Ectodermal cell (in vitro differentiated cells): ENCODE results near the gene COL4A5.

ENCODE experiments used
- H3K27ac ChIP-seq: 2 replicates; pipeline ENCODE4 v1.7.0; 2013; ENCODE audit warnings: mild to moderate bottlenecking, low read depth, low read length; ENCODE audit not compliant: insufficient read depth, poor library complexity, severe bottlenecking
- H3K27me3 ChIP-seq: 2 replicates; pipeline ENCODE4 v1.7.0; 2013; ENCODE audit warnings: mild to moderate bottlenecking, low read length; ENCODE audit not compliant: insufficient read depth, control insufficient read depth, poor library complexity, severe bottlenecking
- H3K36me3 ChIP-seq: one replicate; pipeline ENCODE4 v1.7.0; 2013; ENCODE audit warnings: low read length; ENCODE audit not compliant: control insufficient read depth, insufficient read depth
- H3K4me1 ChIP-seq: one replicate; pipeline ENCODE4 v1.7.0; 2013; ENCODE audit warnings: low read length; ENCODE audit not compliant: control insufficient read depth, insufficient read depth
- H3K4me3 ChIP-seq: 2 replicates; pipeline ENCODE4 v1.7.0; 2013; ENCODE audit warnings: low read depth, low read length, control low read depth; ENCODE audit not compliant: insufficient read depth
- H3K9me3 ChIP-seq: 2 replicates; pipeline ENCODE4 v1.7.0; 2013; ENCODE audit warnings: mild to moderate bottlenecking, low read length, moderate library complexity; ENCODE audit not compliant: control insufficient read depth
- WGBS, 2 experiments: methylation state at CpG; one replicate each; pipeline ENCODE4 v1.1.7; 2013; ENCODE audit warnings: missing lambda C conversion rate in 2 of 2; 5-methylcytosine and 5-hydroxymethylcytosine counted together

COL4A5 gene

GRCh38 chrX:108417257-108417656, 22.4 kb upstream of the COL4A5 start:
- Histone ChIP-seq H3K36me3 (no peaks in the 10 kb centered on the region), H3K27me3 (no peaks in the 10 kb centered on the region), H3K9me3 (no peaks in the 10 kb centered on the region), H3K27ac (no peak overlapping the region), H3K4me3 (no peak overlapping the region), H3K4me1 (no peaks in the 10 kb centered on the region)
- WGBS, 2 experiments, result no CpG with 5 or more reads among the region's 1 CpG

- no peaks in the 10 kb centered on the region for H3K36me3 ChIP-seq
- WGBS, 2 experiments, result no CpG with 5 or more reads among the region's 1 CpG
- no peak overlapping the region for H3K4me3 ChIP-seq
- H3K9me3 ChIP-seq, result no peaks in the 10 kb centered on the region
- no peaks in the 10 kb centered on the region for H3K27me3 ChIP-seq
- no peak overlapping the region for H3K27ac ChIP-seq
- no peaks in the 10 kb centered on the region for H3K4me1 ChIP-seq
These were observed 20.2 kb upstream of the COL4A5 start for GRCh38 chrX:108419401-108419800.

- Histone ChIP-seq H3K36me3 (no peaks in the 10 kb centered on the region), H3K4me3 (no peak overlapping the region), H3K27ac (no peak overlapping the region), H3K4me1 (no peaks in the 10 kb centered on the region), H3K27me3 (no peaks in the 10 kb centered on the region), H3K9me3 (no peaks in the 10 kb centered on the region)
- WGBS, 2 experiments, result 89 to 100% methylated on average over 1 of the region's 1 CpG
These were observed 19.2 kb upstream of the COL4A5 start for GRCh38 chrX:108420481-108420880.

GRCh38 chrX:108426262-108426661, 13.4 kb upstream of the COL4A5 start:
- H3K36me3 ChIP-seq, result no peaks in the 10 kb centered on the region
- no peaks in the 10 kb centered on the region for H3K27me3 ChIP-seq
- H3K4me1 ChIP-seq, result no peaks in the 10 kb centered on the region
- WGBS, 2 experiments, result 0% methylated on average over 1 of the region's 1 CpG; no CpG with 5 or more reads in 1 of the 2 experiments
- H3K9me3 ChIP-seq, result no peaks in the 10 kb centered on the region
- no peak overlapping the region for H3K27ac ChIP-seq
- H3K4me3 ChIP-seq, result no peak overlapping the region

DNA sequence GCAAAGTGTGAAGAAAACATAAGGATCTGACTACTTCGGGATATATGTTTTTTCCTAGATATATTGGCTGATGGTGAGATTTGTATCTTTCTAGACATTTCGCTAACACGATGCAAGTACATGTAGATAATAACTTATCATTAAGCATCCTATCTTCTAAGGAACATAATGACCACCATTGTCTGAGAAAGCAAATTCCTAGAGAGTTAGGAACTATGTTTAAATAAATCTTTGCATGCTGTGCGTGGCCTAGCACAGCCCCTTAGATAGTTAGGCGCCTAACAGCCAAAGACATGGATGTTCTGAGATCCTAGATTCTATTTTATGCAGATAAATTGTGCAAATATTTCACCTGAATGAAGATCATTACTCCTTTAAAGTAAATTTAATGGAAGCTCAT, 4.4 kb upstream of the COL4A5 start:
- 93 to 94% methylated on average over 2 of the region's 5 CpGs for WGBS, 2 experiments
- Histone ChIP-seq H3K36me3 (no peaks in the 10 kb centered on the region), H3K9me3 (no peaks in the 10 kb centered on the region), H3K4me3 (no peak overlapping the region), H3K27me3 (no peaks in the 10 kb centered on the region), H3K27ac (no peak overlapping the region), H3K4me1 (no peaks in the 10 kb centered on the region)

DNA sequence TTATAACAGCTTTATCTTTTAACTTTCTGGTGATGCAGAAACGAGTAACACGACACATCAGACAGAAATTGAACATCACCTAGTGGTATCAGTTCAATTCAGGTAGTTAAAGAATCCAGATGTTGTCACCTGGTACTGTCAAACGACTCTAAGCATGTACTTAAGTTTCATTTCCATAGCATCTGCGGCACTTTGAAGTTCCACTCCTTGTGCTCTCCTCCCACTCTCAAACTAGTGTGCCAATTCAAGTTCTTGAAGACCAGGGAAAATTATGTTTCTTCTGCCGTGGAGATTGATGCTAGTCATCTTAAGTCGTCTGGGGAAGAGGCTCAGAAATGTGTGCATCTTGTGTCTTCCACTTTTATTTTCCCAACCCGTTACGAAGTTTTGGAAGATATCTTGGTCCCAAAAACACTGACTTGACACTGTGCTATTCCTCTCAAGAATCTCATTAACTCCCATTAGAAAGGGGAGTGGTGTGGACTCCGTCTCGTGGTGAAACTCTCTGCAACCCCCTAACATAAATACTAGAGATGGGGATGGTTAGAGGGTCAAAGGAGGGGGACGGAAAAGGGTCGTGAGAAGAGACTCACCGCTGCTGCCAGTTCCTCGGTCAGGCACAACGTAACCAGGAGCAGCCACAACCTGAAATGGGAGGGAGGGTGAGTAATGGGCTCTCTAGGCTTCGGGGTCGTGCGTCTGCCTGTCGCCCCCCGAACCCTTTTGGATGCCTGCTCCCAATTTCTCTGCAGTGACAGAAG, 2.1 kb upstream of the COL4A5 start:
- WGBS, 2 experiments, result 6 to 15% methylated on average over 15 to 18 of the region's 20 CpGs
- Histone ChIP-seq H3K4me1 (no peaks in the 10 kb centered on the region), H3K27me3 (no peaks in the 10 kb centered on the region), H3K9me3 (no peaks in the 10 kb centered on the region), H3K36me3 (no peaks in the 10 kb centered on the region), H3K4me3 (peak overlapping the region; percentile 66), H3K27ac (no peak overlapping the region)

GRCh38 chrX:108438110-108438623, 1.5 kb upstream of the COL4A5 start, which contains the start of gene COL4A6:
TSS of gene COL4A6 (minus strand) at chrX:108438422. CDS start at chrX:108438196, 226 bp downstream.
- H3K36me3 ChIP-seq, result no peaks in the 10 kb centered on the region
- H3K9me3 ChIP-seq, result no peaks in the 10 kb centered on the region
- no peak within 1 kb of the TSS for H3K27ac ChIP-seq
- peak within 1 kb of the TSS; percentile 66 for H3K4me3 ChIP-seq
- WGBS, 2 experiments, result 0 to 1% methylated on average over 16 of the region's 16 CpGs
- H3K27me3 ChIP-seq, result no peaks in the 10 kb centered on the region
- H3K4me1 ChIP-seq, result no peaks in the 10 kb centered on the region

DNA sequence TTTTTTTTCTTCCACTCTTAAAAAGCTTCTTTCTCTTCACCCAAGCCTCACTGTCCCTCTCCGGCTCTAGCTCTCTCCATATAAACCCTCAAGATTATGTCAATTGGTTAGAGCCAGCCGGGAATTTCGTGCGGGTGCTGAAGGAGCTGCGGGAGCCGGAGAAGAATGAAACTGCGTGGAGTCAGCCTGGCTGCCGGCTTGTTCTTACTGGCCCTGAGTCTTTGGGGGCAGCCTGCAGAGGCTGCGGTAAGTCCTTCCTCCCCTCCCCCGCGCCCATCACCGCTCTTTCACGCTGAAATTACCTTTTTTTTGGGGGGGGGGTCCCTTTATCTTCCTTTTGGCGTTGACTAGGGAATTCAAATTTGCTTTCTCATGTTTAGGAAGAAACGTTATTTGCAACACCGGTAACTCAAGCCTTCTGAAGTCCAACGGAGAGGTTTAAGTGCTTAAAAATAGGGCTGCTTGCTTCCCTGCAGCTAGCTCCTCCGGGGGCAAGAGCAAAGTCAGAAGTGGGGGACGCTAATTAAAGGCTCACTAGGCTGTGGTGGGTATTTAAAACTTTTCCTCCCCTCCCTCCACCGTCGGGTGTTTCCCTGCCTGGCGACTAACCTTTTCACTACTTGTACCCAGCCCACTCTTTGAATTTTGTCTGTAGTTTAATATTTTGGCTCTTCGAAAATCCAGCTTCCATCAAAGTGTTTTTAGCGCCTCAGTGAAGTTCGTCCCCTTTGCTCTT, 491 bp downstream of the COL4A5 start:
- 0% methylated on average over 16 to 21 of the region's 25 CpGs for WGBS, 2 experiments
- H3K27ac ChIP-seq, result peak overlapping the region; percentile 61
- H3K4me1 ChIP-seq, result no peaks in the 10 kb centered on the region
- H3K9me3 ChIP-seq, result no peaks in the 10 kb centered on the region
- peak overlapping the region; percentile 63 for H3K4me3 ChIP-seq
- no peaks in the 10 kb centered on the region for H3K27me3 ChIP-seq
- no peaks in the 10 kb centered on the region for H3K36me3 ChIP-seq

DNA sequence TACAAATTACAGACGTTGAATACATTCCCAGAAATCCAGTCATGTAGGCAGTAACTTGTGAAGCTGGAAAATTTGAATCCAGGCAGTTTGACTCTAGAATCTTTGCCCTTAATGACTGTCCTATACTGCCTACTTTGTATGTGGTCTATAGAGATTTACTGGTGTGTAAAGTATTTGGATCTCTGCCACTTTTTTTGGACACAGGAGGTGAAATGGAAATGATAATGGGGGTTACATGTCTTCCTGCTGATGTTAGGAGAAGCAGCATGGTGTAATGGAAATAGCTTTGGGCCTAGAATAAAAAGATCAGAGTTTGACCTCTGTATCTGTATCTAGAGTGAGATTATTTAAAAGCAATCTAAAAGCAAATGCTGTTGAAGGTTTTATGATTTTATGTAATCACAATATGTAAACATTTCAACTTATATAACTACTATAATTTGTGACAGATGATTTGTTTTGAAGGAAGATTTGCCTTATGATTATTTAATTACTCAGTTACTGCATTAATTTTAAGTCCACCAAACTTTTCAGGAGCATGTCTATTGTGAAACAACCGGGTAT, 3.3 kb downstream of the COL4A5 start:
- 65 to 70% methylated on average over 1 of the region's 2 CpGs for WGBS, 2 experiments
- H3K36me3 ChIP-seq, result no peaks in the 10 kb centered on the region
- H3K4me1 ChIP-seq, result no peaks in the 10 kb centered on the region
- H3K27ac ChIP-seq, result no peak overlapping the region
- H3K9me3 ChIP-seq, result no peaks in the 10 kb centered on the region
- no peaks in the 10 kb centered on the region for H3K27me3 ChIP-seq
- H3K4me3 ChIP-seq, result no peak overlapping the region

- 78 to 85% methylated on average over 2 of the region's 2 CpGs for WGBS, 2 experiments
- H3K4me3 ChIP-seq, result no peak overlapping the region
- H3K36me3 ChIP-seq, result no peaks in the 10 kb centered on the region
- H3K27ac ChIP-seq, result no peak overlapping the region
- no peaks in the 10 kb centered on the region for H3K9me3 ChIP-seq
- H3K27me3 ChIP-seq, result no peaks in the 10 kb centered on the region
- no peaks in the 10 kb centered on the region for H3K4me1 ChIP-seq
These were observed 7.7 kb downstream of the COL4A5 start for GRCh38 chrX:108447303-108447702.
